ENCODE measurements around the gene DVL1. TPM values are rescaled to one million over a fixed set of nuclear protein-coding genes. Genes with fewer than 3 reads are reported as not detected.
A peak's percentile ranks its signal among the peaks of the same experiment; 100 is the strongest.

The DVL1 gene
- total RNA-seq, 1 donor from 2014 or later, result 91.4 TPM

DNA sequence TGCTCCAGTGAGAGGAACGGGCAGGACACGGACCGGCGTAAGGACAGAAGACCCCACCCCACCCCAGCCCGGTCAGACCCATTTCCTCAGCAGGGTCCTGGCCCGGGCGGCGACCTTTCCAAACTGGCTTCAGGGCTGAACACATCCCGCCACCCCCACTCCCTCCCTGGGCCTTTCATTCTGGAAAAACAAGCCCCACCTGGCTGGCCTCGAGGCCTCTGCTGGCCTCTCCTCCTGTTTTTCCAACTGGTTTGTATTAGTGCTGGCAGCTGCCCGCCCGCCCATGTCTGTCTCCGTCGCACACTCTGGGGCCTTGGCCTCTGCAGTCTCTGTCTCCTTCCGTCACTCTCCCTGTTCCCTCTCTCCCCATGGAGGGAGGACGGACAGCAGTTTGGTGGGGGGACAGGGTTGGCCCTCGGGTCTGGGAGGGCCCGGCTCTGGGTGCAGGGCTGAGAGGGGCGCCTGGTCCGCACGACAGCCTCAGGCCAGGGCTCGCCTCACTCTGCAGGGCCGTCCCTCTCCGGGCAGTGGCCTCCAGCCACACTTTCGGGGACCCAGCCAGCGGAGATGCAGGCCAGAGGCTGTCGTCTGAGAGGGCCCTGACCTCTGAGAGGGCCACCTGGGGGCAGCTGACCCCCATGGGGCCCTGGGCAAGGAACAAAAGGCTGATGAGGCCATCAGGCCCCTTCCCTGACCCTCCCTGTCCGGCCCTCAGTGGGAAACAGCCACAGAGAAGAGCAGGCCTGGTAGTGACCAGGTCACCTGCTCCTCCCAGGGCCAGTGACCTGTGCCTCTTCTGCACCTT is 10.6 kb upstream of the DVL1 start:
- peak; percentile 91 for DNase-seq (ENCODE audit: low spot score)
- intact Hi-C loops (cut with DNase I), result no loop called here
- ATAC-seq, result peak; percentile 79

DNA sequence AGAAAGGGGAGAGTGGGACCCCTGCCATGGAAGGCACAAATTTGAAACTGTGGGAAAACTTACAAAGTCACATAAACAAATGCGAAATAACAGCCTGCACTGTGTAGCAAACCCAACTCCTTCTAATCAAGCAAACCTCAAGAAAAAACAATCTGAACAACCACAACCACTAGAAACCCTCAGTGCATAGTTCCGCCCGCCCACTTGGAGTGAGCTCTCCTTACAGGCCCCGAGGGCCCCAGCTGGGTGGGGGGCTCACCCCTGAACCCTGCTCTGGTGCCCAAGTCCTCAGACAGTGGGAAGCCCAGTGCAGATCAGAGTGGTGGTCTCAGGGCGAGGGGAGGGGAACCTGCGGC is 10.1 kb upstream of the DVL1 start:
- DNase-seq (ENCODE audit: low spot score) (peak; percentile 86), ATAC-seq (peak; percentile 73)

DNA sequence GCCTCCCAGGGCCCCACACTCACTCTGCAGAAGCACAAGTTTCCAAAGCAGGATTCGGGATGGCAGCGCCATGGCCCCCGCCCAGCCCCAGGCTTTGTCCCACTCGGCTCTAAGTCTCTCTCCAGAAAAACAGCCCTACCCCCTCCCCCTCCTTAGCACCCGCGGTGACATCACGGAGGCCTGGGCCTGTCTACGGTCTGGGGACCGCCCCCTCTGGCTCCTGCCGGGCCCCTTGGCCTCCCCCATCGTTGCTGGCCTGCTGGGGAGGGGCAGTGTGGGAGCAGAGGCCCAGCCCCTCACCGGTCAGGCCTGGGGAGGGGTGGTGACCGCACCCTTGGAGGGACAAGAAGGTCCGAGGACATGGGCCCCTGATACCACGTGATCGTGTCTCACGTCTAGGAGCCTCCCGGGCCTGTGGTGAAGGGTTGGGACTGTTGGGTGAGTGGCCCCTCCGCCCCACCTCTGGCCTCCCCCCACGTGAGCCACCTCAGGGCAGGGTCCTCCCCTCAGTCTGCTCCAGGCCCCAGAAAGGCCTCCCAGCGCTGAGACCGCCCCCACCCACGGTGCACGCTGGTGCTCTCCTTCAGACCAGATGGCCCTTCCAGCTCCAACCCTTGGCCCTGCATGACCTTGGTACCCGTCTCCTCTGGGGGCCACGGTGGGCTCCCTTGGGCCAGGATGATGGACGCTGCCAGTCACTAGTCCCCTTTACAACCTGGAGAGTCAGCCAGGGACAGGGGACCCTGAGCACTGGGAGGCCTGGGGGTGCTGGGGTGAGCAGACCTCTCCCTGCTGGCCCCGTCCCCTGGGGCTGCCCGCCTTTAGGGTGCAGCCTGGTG is 9.4 kb upstream of the DVL1 start, which contains the start of gene MXRA8:
TSS of gene MXRA8 (minus strand) at position 123 of the 839 bp plus-strand sequence. CDS start at position 72, 51 bp downstream.
- intact Hi-C loops (cut with DNase I), result no loop called here
- DNase-seq (ENCODE audit: low spot score) (peak; percentile 92), ATAC-seq (peak; percentile 73)

More for the DNA sequence above, 10.1 kb upstream of the DVL1 start:
- intact Hi-C loops (cut with DNase I), result no loop called here

DNA sequence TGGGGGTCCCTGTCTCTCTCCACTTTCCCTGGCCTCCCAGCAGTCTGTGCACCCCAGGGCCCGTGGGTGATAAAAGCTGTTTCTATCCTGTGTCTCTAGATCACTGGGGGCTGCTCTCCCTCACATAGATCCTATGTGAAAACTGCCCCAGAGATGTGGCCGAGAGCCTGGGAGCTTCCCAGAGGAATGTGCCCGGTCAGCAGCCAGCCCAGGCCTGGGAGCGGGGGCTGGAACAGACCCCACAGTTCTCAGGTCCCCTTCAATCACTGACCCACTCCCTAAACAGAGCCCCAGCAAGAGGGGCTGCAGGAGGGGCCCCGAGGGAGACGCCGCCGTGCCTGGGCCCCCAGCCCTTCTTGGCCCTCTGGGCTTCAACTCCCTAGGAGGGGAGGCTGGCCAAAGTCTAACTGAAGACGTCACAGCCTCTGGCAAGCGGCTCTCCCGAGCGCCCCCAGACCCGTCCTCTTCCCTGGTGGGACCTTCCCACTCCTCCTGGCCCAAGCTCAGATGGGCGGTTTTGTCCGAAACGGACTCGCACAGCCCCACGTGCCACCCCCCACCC is 8.7 kb upstream of the DVL1 start:
- intact Hi-C loops (cut with DNase I), result no loop called here
- DNase-seq (ENCODE audit: low spot score) (no peak), ATAC-seq (no peak)

DNA sequence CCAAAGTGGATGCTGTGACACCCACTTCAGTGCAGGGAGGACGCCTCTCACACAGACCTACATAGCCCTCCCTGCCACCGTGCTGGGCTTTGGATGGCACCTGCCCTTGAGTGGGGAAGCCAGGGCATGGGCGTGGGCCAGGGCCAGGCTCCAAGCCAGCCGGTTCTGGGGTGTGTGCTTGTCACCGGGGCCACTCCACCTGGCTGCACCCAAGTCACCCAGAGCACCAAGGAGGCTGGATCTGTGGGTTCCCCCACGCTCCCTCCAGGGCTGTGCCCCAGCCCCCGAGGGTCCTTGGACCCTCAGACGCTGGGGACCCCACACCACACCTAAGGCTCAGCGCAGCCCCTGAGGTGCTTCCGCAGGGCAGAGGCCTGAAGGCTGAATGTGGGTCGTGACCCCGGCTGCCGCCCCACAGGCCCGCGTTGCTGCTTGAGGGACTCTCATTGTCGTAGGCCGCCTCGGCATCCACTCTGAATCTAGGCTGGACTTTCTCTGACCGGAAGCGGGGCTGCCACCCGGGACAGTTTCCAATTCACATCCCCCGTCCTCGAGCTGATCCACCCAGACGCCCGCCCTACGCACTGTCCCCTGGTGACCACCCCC is 7.7 kb upstream of the DVL1 start:
- no peak for DNase-seq (ENCODE audit: low spot score)
- intact Hi-C loops (cut with DNase I), result no loop called here
- ATAC-seq, result no peak

DNA sequence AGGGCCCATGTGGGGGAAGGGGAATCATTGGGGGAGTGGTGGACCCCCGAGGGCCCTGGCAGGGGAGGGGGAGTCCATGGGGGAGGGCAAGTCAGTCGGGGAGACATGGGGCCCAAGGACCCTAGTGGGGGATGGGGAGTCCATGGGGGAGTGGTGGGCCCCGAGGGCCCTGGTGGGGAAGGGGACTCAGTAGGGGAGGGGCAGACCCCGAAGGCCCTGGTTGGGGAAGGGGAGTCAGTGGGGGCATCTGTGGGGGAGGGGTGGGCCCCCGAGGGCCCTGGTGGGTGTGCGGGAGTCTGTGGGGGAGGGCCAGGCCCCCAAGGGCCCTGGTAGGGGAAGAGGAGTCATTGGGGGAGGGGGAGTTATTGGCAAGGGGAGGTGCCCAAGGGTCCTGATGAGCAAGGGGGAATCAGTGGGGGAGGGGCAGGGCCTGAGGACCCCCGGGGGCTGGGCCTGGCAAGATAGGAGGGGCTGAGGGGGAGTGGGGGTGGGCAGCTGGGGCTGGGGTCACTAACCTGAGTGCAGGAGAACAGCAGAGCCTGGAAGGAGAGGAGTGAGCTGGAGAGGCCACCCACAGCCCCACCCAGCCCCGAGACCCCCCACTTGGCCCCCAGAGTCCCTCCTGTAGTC is 7.1 kb upstream of the DVL1 start:
- DNase-seq (ENCODE audit: low spot score) (no peak), ATAC-seq (no peak)
- intact Hi-C loops (cut with DNase I), result no loop called here

DNA sequence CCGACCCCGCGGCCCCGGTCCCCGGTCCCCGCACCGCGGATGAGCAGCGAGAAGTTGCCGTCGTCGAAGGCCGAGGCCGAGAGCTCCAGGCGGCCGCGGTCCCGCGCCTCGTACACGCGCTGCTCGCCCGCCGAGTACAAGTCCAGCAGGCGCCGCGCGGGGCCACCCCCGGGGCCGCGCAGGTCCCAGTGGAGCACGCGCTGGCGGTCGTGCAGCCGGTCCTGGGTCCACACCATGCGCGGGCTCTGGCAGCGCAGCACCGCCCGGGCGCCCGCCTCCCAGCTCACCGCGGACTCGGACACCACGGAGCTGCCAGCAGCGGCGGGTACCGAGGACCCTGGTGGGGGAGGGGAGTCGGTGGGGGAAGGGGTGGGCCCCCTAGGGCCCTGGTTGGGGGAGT is 6.2 kb upstream of the DVL1 start:
- DNase-seq (ENCODE audit: low spot score), result no peak
- ATAC-seq, result no peak
- intact Hi-C loops (cut with DNase I), result no loop called here

DNA sequence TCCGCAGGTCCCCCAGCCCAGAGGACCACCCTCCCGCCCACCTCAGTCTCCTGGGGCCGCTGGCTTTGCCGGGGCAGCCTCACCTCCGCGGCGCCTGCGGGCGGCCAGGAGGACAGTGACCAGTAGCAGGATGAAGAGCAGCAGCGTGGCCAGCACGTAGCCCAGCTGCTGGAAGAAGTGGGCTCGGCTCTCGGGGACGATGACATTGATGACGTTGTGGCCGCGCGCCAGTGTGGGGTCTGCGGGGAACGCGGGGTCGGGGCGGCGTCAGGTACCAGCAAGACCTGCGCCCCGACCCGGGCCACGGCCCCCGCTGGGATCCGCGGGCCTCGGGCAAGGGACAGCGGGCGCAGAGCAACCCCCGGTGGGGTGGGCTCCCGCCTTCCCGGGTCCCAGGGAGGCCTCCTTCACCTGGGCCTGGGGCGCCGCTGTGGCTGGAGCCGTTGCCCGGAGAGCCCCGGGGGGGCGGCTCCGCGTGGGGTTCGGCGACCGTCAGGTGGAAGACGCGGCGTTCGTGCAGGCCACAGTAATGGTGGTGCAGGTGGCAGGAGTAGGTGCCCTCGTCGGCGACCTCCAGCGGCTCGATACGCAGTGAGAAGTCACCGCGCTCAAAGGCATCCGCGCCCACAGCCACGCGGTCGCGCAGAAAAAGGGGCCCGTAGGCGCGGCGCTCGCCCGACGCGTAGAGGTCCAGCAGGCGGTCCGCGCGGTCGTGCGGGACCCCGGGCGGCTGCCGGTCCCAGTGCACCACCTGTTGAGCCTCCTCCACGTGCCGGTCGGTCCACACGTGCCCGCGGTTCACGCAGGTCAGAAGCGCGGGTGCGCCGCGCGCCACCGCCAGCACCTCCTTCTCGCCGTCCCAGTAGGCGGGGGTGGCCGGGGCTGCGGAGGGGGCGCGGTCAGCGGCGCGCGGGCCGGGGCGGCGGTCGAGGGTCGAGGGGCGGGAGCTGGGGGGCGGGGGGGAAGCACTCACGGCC is 5.3 kb upstream of the DVL1 start:
- no peak for ATAC-seq
- no peak for DNase-seq (ENCODE audit: low spot score)
- intact Hi-C loops (cut with DNase I), result no loop called here

DNA sequence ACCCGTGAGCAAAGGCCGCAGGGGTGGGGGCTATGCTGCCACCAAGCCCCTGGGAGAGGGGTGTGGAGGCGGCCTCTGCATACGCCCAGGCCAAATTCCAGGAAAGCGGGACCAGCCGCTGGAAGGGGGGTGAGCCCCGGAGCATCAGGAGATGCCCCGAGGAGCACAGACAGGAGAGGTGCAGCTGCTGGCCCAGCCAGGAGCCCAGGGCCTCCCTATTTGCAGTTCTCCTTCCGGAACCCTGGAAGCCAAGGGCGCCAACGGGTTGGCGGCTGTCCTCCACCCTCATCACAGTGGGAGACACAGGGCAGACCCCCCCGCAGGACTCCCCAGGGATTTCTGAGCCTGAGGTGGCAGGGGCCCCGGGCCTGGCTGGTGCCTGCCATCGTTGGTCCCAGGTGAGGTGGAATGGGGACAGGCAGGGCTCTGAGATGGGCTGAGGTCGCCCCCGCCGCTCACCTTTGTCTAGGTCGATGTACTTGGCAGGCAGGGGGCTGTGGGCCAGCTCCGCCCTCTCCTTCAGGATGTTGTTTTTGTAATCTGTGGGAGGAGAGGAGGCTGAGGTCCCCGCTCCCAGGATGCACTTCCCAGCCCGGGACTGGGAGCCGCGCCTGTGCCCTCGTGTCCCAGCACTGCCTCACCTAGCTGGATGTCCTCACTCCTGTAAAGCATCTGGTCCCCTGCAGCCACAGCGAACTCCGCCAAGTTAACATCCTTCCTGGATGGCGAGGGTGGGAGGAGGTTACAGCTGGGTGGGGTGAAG is 4.4 kb upstream of the DVL1 start:
- intact Hi-C loops (cut with DNase I), result no loop called here
- ATAC-seq (no peak), DNase-seq (ENCODE audit: low spot score) (no peak)

DNA sequence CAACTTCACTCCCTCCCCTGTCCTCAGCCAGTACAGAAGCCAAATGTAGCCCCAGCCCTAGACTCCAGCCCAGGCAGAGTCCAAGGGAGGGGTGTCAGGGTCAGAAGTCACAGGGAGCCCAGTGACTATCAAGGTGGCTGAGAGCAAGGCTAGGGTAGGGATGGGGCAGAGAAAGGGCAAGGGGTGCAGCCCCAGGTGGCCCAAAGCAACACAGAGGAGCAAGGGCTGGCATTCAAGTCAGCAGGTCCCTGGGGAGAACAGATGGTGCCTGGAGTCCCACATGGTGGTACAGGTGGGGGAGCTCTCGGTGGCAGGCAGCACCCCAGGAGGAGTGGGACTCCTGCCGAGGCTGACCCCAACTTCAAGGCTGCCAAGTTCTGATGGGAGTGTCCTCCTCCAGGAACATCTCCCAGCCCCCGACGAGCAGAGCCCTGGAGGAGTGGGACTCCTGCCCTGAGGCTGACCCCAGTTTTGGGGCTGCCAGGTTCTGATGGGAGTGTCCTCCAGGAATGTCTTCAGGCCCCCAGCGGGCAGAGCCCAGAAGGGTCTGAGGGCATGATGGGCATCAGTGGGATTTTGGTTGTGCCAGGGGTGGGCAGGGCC is 3.7 kb upstream of the DVL1 start:
- DNase-seq (ENCODE audit: low spot score) (no peak), ATAC-seq (no peak)
- intact Hi-C loops (cut with DNase I), result no loop called here

DNA sequence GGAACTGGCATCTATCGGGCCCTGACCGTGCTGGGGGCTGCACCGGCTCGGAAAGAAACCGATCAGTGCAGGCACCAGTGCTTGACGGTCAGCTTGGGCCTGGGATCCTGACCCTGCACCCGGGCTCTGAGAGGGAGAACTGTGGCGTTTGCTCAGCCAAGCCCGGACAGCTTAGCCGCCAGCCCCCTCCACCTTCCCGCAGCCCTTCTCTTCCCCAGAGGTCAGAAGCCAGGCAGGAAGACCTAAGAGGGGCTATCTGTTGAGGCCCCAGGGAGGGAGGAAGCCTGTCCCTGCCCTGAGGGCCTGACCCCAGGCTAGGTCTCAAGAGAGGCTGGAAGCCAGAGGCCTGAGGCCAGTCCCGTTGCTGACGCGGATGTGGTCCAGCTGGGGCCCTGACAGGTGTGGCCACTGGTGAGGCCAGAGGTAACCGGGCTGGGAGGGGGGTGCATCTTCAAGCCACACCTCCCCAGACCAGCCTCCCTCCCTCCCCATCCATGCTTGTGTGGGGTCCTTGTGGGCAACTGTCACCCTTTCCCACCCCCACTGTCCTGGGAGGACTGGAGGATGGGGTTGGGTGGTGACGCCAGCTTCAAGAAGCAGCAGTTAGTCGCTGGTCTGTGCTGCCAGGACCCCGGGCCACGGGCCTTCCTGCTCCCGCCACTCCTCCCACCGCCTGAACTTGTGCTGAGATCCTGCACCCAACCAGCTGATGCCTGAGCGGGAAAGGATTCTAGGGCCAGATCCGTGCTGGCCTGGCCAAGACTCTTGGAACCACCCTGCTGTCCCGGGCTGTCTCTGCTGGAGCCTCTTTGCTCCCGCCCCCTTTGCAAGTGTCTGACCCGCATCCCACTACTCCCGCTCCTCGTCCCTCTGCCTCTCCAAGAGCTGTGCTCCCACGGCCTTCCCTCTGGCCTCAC is 2.6 kb upstream of the DVL1 start:
- peak; percentile 72 for ATAC-seq
- intact Hi-C loops (cut with DNase I), result no loop called here
- no peak for DNase-seq (ENCODE audit: low spot score)

DNA sequence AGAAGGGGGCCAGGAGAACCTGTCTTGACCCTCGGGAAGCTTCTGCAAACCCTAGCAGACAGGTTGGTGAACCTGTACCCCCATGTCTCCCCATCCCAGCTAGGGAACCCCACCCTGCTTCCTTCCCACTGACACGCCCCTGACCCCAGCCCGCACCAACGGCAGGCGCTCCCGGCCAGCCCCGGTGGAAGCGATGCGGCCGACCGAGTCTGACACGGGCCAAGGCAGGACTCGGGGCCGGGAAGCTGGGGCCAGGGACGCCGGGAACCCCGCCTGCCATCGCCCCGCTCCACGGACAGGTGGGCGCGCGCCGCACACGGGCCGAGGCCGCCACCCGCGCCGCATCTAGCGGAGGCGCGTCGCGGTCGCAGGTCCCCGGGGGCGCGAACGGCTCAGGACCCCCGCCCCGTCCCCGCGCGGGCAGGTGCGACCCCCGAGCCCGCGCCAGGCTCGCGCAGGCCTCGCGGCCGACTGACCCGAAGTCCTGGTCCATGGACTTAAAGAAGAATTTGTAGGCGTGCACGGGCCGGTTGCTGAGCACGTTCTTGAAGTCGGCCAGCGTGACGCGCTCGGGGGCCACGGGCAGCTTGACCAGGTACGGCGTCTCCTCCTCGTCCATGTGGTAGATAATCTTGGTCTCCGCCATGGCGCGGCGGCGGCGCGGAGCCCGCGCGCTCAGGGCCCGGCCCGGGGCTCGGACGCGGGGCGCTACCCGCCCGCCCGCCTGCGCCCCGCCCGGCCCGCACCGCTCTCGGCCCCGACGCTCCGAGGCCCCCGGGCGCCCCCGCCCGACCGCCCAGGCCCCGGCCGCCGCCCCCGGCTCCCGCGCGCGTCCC is 580 bp downstream of the DVL1 start:
- ATAC-seq, result no peak
- intact Hi-C loops (cut with DNase I), result no loop called here
- DNase-seq (ENCODE audit: low spot score), result no peak

DNA sequence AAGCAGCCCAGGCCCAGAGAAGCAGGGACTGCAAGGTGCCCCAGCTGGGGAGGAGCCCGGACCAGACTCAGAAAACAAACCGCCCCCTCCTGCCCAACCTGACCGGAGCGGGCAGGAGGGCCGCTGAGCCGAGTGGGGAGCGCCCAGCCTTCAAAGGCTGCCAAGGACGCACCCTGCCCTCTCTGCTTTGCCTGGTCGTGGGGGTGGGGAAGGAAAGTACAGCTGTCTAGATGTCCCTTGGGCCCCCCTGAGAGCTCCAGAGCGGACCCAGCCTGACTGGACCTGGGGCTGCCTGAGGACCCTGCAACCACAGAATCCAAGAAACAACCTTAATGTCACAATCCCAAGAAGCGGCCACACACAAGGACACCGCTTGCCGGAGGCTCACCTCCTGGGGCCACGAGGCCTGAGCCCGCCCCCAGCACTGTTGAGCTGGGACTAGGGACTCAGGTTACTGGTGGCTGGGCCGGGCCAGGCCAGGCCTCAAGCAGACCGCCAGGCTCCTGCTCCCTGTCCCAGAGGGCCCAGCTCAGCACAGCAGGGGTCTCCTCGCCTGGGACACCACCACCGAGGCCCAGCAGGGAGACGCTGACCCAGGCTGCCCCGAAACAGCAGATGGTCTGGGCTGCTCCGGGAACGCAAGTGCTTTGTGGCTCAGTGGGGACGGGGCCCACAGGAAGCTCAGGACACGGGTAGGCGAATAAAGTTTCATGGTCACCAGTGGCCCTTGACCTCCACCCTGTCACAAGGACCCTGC is 1.4 kb downstream of the DVL1 start:
- ATAC-seq (peak; percentile 3), DNase-seq (ENCODE audit: low spot score) (no peak)
- intact Hi-C loops (cut with DNase I), result no loop called here

DNA sequence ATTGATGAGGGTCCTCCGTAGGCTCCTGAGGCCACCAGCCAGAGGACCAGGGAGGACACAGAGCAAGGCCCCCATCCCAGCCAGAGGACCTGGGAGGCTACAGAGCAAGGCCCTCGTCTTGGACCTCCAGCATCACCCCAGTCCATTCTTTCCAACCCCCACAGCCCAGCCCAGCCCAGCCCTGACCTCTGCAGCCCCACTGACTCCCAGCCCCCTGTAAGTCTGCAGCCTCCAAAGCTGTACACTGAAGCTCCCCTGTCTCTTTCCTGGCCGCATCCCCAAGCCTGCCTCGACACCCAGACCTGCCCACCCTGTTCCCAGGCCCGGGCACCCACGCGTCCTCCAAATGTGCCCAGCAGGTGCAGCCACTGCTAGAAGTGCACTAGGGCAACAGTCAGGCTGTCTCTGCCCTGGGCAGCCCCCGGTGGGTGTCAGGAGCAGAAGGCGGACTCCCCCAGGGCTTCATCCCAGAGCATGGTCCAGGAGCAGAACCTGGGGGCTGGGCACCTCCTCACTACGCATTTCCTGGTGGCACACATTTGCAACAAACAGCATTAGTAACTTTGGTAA is 2.1 kb downstream of the DVL1 start:
- ATAC-seq (no peak), DNase-seq (ENCODE audit: low spot score) (no peak)
- intact Hi-C loops (cut with DNase I), result no loop called here
